GM18508 (cell line): ENCODE results near the gene FAM151B.
A peak's percentile ranks its signal among the peaks of the same experiment; 100 is the strongest.
"Not testable (repeated sequence)": the region's sequence is repeated elsewhere in the genome, so short reads cannot be mapped to it uniquely, and the experiment has no call there.

Source experiments
- ATAC-seq: cut with Tn5 transposase; IDR thresholded peaks from one replicate; pipeline ENCODE4 v1.9.1; 2021; ENCODE audit warnings: moderate number of reproducible peaks; ENCODE audit not compliant: insufficient read depth, unreplicated experiment

The FAM151B gene, protein sequence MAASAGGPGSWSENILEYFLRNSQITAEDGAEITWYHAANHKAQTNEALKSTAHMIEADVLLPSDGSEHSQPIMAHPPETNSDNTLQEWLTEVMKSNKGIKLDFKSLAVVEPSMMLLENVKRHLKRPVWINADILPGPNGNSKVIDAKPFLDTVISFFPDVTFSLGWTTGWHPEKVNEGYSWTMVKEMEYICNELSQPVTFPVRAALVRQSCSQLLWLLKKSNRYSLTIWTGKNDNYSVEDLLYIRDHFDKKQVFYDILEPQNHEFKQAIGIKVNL

GRCh38 chr5:80487829-80488721, at the start of gene FAM151B:
FAM151B (plus strand) TSS chr5:80488100; CDS start chr5:80488124, 24 bp downstream.
- ATAC-seq = peak; percentile 71

DNA sequence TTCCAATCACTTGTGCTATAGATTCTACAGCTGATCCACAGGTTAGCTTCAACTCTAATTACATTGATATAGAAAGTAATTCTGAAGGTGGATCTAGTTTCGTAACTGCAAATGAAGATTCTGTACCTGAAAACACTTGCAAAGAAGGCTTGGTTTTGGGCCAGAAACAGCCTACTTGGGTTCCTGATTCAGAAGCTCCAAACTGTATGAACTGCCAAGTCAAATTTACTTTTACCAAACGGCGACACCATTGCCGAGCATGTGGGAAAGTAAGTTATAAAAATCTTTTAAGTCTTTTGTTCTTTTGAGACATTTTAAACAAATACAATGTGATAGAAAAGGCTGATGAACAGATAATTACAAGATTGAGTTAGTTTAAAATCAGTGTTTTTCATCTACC, 49.2 kb upstream of the FAM151B start:
- no peak for ATAC-seq

- no peak for ATAC-seq
Observed at GRCh38 chr5:80439213-80439612, 48.7 kb upstream of the FAM151B start.

DNA sequence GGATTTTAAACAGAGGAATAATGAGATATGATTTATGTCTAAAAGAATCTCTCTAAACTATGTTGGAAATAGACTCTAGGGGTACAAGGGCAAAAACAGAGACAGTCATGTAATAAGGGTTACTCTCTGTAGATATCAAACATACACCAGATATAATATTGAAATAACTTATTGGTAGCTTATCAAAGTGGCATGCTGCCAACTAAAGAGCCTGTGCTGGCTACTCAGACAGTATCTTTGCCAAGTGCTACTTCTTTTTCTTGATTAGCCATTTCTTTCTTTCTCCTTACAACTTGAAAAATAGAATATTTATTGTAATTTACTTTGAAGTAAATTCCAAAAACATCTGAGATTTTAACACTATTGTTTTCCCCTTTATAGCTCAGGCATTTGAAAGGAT, 45.2 kb upstream of the FAM151B start:
- ATAC-seq = no peak

GRCh38 chr5:80453366-80453765, 34.5 kb upstream of the FAM151B start:
- ATAC-seq = no peak

- no peak for ATAC-seq
Observed at GRCh38 chr5:80463269-80463668, 24.6 kb upstream of the FAM151B start.

DNA sequence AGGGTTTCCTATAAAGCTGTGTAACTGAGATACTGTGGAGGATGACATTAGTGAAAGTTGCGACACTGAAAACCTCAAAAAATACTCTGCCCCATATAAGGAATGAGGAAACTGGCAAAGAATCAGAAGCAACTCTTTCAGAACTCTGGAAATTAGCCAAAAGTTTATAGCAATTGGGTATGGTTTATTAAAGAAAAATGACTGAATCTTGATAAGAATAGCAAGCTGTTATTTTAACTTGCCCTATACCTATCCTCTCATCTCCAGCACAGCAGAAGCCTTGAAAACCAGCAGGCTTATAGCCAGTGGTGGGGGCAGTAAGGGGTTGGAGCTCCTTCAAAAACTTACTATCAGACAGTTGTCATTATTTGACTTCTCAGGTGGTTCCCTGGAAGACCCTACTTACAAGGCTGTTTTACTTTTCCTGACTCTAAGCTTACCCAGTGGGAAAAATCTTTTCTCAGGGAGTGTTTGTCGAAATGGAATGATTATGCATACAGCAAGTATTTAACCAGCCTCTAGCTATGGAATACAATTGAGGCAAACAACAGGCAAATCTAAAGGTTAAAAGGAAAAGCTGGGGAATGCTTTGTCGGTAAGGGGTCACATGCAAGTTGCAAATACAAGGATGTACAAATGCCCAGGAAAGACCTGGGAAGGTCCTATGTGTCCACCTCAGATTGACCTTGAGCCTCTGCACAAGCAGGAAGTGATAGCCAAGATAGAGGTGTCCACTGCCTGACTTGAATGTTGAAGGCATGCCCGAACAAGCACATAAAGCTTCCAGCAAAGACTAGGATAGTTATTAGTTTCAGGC, 21.0 kb upstream of the FAM151B start:
- no peak for ATAC-seq

GRCh38 chr5:80468131-80468530, 19.8 kb upstream of the FAM151B start:
- ATAC-seq = no peak

DNA sequence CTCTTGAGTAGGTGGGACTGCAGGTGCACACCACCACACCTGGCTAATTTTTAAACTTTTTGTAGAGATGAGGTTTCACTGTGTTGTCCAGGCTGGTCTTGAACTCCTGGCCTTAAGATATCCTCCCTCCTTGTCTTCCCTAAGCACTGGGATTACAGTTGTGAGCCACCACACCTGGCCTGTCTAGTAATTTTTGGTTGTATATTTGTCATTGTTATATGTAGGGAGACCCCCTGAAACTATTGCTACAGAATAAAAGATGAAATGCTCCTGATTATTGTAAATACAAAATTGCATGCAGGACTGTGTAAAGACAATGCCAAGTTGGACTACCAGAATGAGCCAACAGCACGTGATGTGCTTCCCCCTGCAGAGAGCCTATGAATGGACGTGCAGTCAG, 17.3 kb upstream of the FAM151B start:
- not testable (repeated sequence) for ATAC-seq

GRCh38 chr5:80474929-80475328, 13.0 kb upstream of the FAM151B start:
- ATAC-seq = no peak

- no peak for ATAC-seq
Observed at GRCh38 chr5:80479713-80480112, 8.2 kb upstream of the FAM151B start.

- ATAC-seq = no peak
Observed at GRCh38 chr5:80480354-80480753, 7.5 kb upstream of the FAM151B start.

GRCh38 chr5:80481019-80481893, 6.6 kb upstream of the FAM151B start:
- no peak for ATAC-seq

DNA sequence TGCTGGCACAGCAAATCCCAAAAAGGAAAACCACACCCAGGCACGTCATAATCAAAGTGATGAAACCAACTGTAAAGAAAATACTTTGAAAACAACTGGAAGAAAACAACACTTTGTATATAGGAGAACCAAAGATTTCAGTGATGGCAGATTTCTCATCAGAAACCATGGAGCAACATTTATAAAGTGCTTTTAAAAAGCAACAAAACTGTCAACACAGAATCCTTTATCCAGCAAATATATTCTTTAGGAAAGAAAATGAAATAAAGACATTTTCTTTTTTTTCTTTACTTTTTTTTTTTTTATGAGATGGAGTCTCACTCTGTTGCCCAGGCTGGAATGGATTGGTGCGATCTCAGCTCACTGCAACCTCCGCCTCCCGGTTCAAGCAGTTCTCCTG, 5.3 kb upstream of the FAM151B start:
- no peak for ATAC-seq

DNA sequence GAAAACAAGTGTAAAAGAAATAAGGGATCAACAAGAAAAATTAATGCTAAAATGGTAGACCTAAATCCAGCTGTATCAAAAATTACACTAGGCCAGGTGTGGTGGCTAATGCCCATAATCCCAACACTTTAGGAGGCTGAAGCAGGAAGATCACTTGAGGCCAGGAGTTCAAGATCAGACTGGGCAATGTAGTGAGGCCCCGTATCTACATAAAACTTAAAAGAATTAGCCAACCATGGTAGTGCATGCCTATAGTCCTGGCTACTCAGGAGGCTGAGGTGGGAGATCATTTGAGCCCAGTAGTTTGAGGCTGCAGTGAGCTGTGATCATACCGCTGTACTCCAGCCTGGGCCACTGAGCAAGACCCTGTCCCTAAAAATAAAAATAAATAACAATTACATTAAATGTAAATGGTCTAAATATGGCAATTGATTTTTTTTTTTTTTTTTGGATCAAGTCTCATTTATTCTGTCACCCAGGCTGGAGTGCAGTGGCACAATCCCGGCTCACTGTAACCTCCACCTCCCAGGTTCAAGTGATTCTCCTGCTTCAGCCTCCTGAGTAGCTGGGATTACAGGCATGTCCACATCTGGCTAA, 4.2 kb upstream of the FAM151B start:
- ATAC-seq = no peak

GRCh38 chr5:80487444-80487828, 464 bp upstream of the FAM151B start:
- ATAC-seq = no peak

- no peak for ATAC-seq
Observed at GRCh38 chr5:80491296-80491695, 3.4 kb downstream of the FAM151B start.

GRCh38 chr5:80492741-80493140, 4.8 kb downstream of the FAM151B start:
- ATAC-seq = no peak

GRCh38 chr5:80493443-80493842, 5.5 kb downstream of the FAM151B start:
- not testable (repeated sequence) for ATAC-seq
